Left hindlimb (tissue), 1 donor: ENCODE results near the gene CEP63.

Experiments used
- DNase-seq: peaks from one replicate; pipeline ENCODE4 v3.0.0-alpha.2; 2018

Gene CEP63

GRCh38 chr3:134471521-134472193 is 14.2 kb upstream of the CEP63 start:
- no peak for DNase-seq

GRCh38 chr3:134472831-134473230 is 13.0 kb upstream of the CEP63 start:
- no peak for DNase-seq

- DNase-seq: peak; percentile 72
Observed at GRCh38 chr3:134473868-134474546, 11.8 kb upstream of the CEP63 start.

GRCh38 chr3:134474956-134475355 is 10.9 kb upstream of the CEP63 start:
- DNase-seq: no peak

GRCh38 chr3:134476306-134476705 is 9.6 kb upstream of the CEP63 start:
- no peak for DNase-seq

GRCh38 chr3:134477002-134477401 is 8.9 kb upstream of the CEP63 start:
- DNase-seq: no peak

- DNase-seq: no peak
Observed at GRCh38 chr3:134477938-134478337, 7.9 kb upstream of the CEP63 start.

GRCh38 chr3:134480546-134480945 is 5.3 kb upstream of the CEP63 start:
- DNase-seq: no peak

GRCh38 chr3:134481166-134481565 is 4.7 kb upstream of the CEP63 start:
- DNase-seq: no peak

- DNase-seq: no peak
Observed at GRCh38 chr3:134482622-134483021, 3.2 kb upstream of the CEP63 start.

GRCh38 chr3:134483195-134483900 is 2.5 kb upstream of the CEP63 start:
- DNase-seq: no peak

- DNase-seq: peak; percentile 47
Observed at GRCh38 chr3:134485075-134485717, 661 bp upstream of the CEP63 start.

- no peak for DNase-seq
Observed at GRCh38 chr3:134486577-134487041, 752 bp downstream of the CEP63 start.

GRCh38 chr3:134487406-134487805 is 1.5 kb downstream of the CEP63 start:
- DNase-seq: no peak

GRCh38 chr3:134494495-134494894 is 8.6 kb downstream of the CEP63 start:
- no peak for DNase-seq

- DNase-seq: no peak
Observed at GRCh38 chr3:134495980-134496379, 10.1 kb downstream of the CEP63 start.

GRCh38 chr3:134496471-134497071 is 10.7 kb downstream of the CEP63 start:
- DNase-seq: no peak

- no peak for DNase-seq
Observed at GRCh38 chr3:134503266-134503665, 17.4 kb downstream of the CEP63 start.

GRCh38 chr3:134504132-134504531 is 18.3 kb downstream of the CEP63 start:
- DNase-seq: no peak

- DNase-seq: no peak
Observed at GRCh38 chr3:134505485-134505884, 19.6 kb downstream of the CEP63 start.

- no peak for DNase-seq
Observed at GRCh38 chr3:134511500-134511899, 25.6 kb downstream of the CEP63 start.

GRCh38 chr3:134516905-134517304 is 31.0 kb downstream of the CEP63 start:
- no peak for DNase-seq

GRCh38 chr3:134517791-134518190 is 31.9 kb downstream of the CEP63 start:
- DNase-seq: no peak
